ENCODE data around the gene PWWP3B.

PWWP3B gene

GRCh38 chrX:106201502-106202178 lies 33.5 kb downstream of the PWWP3B start:
- no peak overlapping the region for H2AFZ ChIP-seq (ENCODE audit: low read depth, low read length)
- H3K4me2 ChIP-seq (ENCODE audit: insufficient read depth, low read length) = no peak overlapping the region
- no peaks in the 10 kb centered on the region for H4K20me1 ChIP-seq (ENCODE audit: insufficient read depth, low read length)
- H3K4me1 ChIP-seq (ENCODE audit: insufficient read depth, low read length) = no peaks in the 10 kb centered on the region
- ATAC-seq (ENCODE audit: insufficient read depth, low read depth) (no peak), DNase-seq (no peak)
- H3K4me3 ChIP-seq (ENCODE audit: low read depth in 1 of 2, low read length in 2 of 2) = no peak overlapping the region
- no peak overlapping the region for H3K9ac ChIP-seq (ENCODE audit: low read depth, low read length)
- H3K79me2 ChIP-seq (ENCODE audit: insufficient read depth, low read length) = no peaks in the 10 kb centered on the region
- no peak overlapping the region for H3K27ac ChIP-seq (ENCODE audit: low read length)
- H3K27me3 ChIP-seq (ENCODE audit: insufficient read depth, low read length, poor library complexity) = no peaks in the 10 kb centered on the region
- TF ChIP-seq EZH2 (IDR thresholded peaks at IDR 0.05; ENCODE audit: borderline replicate concordance, low read depth, low read length, severe bottlenecking) = no peak
- TF ChIP-seq CTCF (IDR thresholded peaks at IDR 0.05; ENCODE audit: borderline replicate concordance, extremely low read depth, low read length, poor library complexity, severe bottlenecking) = no peak
- H3K9me3 ChIP-seq (ENCODE audit: insufficient read depth, low read length, severe bottlenecking) = no peaks in the 10 kb centered on the region
- H3K36me3 ChIP-seq (ENCODE audit: insufficient read depth, low read length) = no peaks in the 10 kb centered on the region

GRCh38 chrX:106203315-106203714 lies 35.2 kb downstream of the PWWP3B start:
- DNase-seq (no peak), ATAC-seq (ENCODE audit: insufficient read depth, low read depth) (no peak)
- H3K27ac ChIP-seq (ENCODE audit: low read length) = no peak overlapping the region
- H3K4me3 ChIP-seq (ENCODE audit: low read depth in 1 of 2, low read length in 2 of 2) = no peak overlapping the region
- H3K4me1 ChIP-seq (ENCODE audit: insufficient read depth, low read length) = no peaks in the 10 kb centered on the region
- no peaks in the 10 kb centered on the region for H3K79me2 ChIP-seq (ENCODE audit: insufficient read depth, low read length)
- H3K9ac ChIP-seq (ENCODE audit: low read depth, low read length) = no peak overlapping the region
- no peaks in the 10 kb centered on the region for H4K20me1 ChIP-seq (ENCODE audit: insufficient read depth, low read length)
- no peaks in the 10 kb centered on the region for H3K36me3 ChIP-seq (ENCODE audit: insufficient read depth, low read length)
- no peaks in the 10 kb centered on the region for H3K27me3 ChIP-seq (ENCODE audit: insufficient read depth, low read length, poor library complexity)
- H3K4me2 ChIP-seq (ENCODE audit: insufficient read depth, low read length) = no peak overlapping the region
- H2AFZ ChIP-seq (ENCODE audit: low read depth, low read length) = no peak overlapping the region
- TF ChIP-seq CTCF (IDR thresholded peaks at IDR 0.05; ENCODE audit: borderline replicate concordance, extremely low read depth, low read length, poor library complexity, severe bottlenecking) (no peak), EZH2 (IDR thresholded peaks at IDR 0.05; ENCODE audit: borderline replicate concordance, low read depth, low read length, severe bottlenecking) (no peak)
- no peaks in the 10 kb centered on the region for H3K9me3 ChIP-seq (ENCODE audit: insufficient read depth, low read length, severe bottlenecking)

GRCh38 chrX:106208154-106208553 lies 40.0 kb downstream of the PWWP3B start:
- Histone ChIP-seq H3K27me3 (ENCODE audit: insufficient read depth, low read length, poor library complexity) (no peaks in the 10 kb centered on the region), H3K9ac (ENCODE audit: low read depth, low read length) (no peak overlapping the region), H3K4me1 (ENCODE audit: insufficient read depth, low read length) (no peaks in the 10 kb centered on the region), H3K4me3 (ENCODE audit: low read depth in 1 of 2, low read length in 2 of 2) (no peak overlapping the region), H3K79me2 (ENCODE audit: insufficient read depth, low read length) (no peaks in the 10 kb centered on the region), H3K27ac (ENCODE audit: low read length) (no peak overlapping the region), H3K9me3 (ENCODE audit: insufficient read depth, low read length, severe bottlenecking) (no peaks in the 10 kb centered on the region), H3K4me2 (ENCODE audit: insufficient read depth, low read length) (no peak overlapping the region), H4K20me1 (ENCODE audit: insufficient read depth, low read length) (no peaks in the 10 kb centered on the region), H2AFZ (ENCODE audit: low read depth, low read length) (no peak overlapping the region), H3K36me3 (ENCODE audit: insufficient read depth, low read length) (no peaks in the 10 kb centered on the region)
- DNase-seq (no peak), ATAC-seq (ENCODE audit: insufficient read depth, low read depth) (no peak)
- TF ChIP-seq EZH2 (IDR thresholded peaks at IDR 0.05; ENCODE audit: borderline replicate concordance, low read depth, low read length, severe bottlenecking) = no peak
- no peak for TF ChIP-seq CTCF (IDR thresholded peaks at IDR 0.05; ENCODE audit: borderline replicate concordance, extremely low read depth, low read length, poor library complexity, severe bottlenecking)
